MCF 10A (cell line): ENCODE results near the gene CPN2. TPM values are rescaled to one million over a fixed set of nuclear protein-coding genes. Genes with fewer than 3 reads are reported as not detected.

Source experiments
- BruUV-seq: library from RNA; stranded (reverse); fragments of 400-500 nt; replicated peaks from 2 replicates; lab custom pipeline; 2021; lab: Mats Ljungman, UMichigan
- CTCF ChIA-PET: fragments of 300-600 bp; sonication (Branson Sonifier 250); formaldehyde crosslinking; extraction: SDS; loops from one replicate; lab custom pipeline; 2021; ENCODE audit warnings: antibody characterized with exemption, inconsistent platforms; lab: Yijun Ruan, JAX
- POLR2A ChIA-PET: fragments of 300-600, 350-650 bp; sonication (Branson Sonifier 250); formaldehyde crosslinking; extraction: SDS; loops from one replicate; lab custom pipeline; 2020; ENCODE audit warnings: antibody characterized with exemption, inconsistent platforms; lab: Yijun Ruan, JAX
- DNase-seq: peaks from one replicate; pipeline ENCODE4 v3.0.0-alpha.2; 2018; ENCODE audit not compliant: unreplicated experiment
- H3K27ac Mint-ChIP-seq: one replicate; pipeline ENCODE4 v1.8.0; 2022; ENCODE audit warnings: mild to moderate bottlenecking, low read depth, mixed read lengths; ENCODE audit not compliant: unreplicated experiment
- H3K27me3 Mint-ChIP-seq: one replicate; pipeline ENCODE4 v1.8.0; 2022; ENCODE audit warnings: mixed read lengths; ENCODE audit not compliant: insufficient read depth, unreplicated experiment
- H3K36me3 Mint-ChIP-seq: one replicate; pipeline ENCODE4 v1.8.0; 2022; ENCODE audit warnings: mild to moderate bottlenecking, moderate library complexity, mixed read lengths; ENCODE audit not compliant: insufficient read depth, unreplicated experiment
- H3K4me1 Mint-ChIP-seq: one replicate; pipeline ENCODE4 v1.8.0; 2022; ENCODE audit warnings: mixed read lengths; ENCODE audit not compliant: insufficient read depth, unreplicated experiment
- H3K4me3 Mint-ChIP-seq: one replicate; pipeline ENCODE4 v1.8.0; 2022; ENCODE audit warnings: mild to moderate bottlenecking, moderate library complexity, mixed read lengths; ENCODE audit not compliant: unreplicated experiment
- H3K9me3 Mint-ChIP-seq: one replicate; pipeline ENCODE4 v1.8.0; 2022; ENCODE audit warnings: mixed read lengths; ENCODE audit not compliant: unreplicated experiment
- intact Hi-C: fragments of 100-400 bp; cut with micrococcal nuclease; formaldehyde crosslinking; loops from 2 replicates; pipeline ENCODE4 v1.14.1; 2022
- total RNA-seq: library from RNA; stranded (reverse); gene quantifications from 2 replicates; pipeline ENCODE4 v1.2.3, GENCODE V29; 2022
- TF ChIP-seq, protein P1 (sequence below): fragments of 200-600 bp; IDR thresholded peaks from one replicate; pipeline ENCODE4 v1.8.0; 2022; ENCODE audit warnings: antibody characterized with exemption, mild to moderate bottlenecking; ENCODE audit not compliant: unreplicated experiment

CPN2 gene
- total RNA-seq, 1 experiment from 2014 or later: not detected

DNA sequence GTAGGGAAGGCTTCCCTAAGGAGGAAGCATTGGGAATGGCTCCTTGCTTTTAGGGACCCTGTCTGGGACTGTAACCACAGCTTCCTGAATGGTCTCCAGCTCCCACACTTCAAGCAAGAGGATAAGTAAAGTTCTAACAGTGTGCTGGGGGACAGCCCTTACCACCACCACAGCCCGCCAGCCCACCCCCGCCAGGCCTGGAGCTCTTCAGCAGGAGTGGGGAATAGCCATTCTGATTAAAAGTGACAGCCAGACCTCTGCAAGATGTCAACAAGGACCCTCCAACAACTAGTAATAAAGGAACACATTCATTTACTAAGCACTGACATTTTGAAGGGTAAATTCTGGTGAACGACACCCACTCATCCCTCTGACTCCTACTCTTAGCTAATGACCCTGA is 49.4 kb downstream of the CPN2 start:
- CTCF ChIA-PET: interaction anchor here (0.6 to 2.2 kb wide), 3 partner anchors 11 to 521 kb away, joined by 3 to 7 read pairs (median 7); no protein-coding TSS in a partner anchor
- TF ChIP-seq, protein P1, sequence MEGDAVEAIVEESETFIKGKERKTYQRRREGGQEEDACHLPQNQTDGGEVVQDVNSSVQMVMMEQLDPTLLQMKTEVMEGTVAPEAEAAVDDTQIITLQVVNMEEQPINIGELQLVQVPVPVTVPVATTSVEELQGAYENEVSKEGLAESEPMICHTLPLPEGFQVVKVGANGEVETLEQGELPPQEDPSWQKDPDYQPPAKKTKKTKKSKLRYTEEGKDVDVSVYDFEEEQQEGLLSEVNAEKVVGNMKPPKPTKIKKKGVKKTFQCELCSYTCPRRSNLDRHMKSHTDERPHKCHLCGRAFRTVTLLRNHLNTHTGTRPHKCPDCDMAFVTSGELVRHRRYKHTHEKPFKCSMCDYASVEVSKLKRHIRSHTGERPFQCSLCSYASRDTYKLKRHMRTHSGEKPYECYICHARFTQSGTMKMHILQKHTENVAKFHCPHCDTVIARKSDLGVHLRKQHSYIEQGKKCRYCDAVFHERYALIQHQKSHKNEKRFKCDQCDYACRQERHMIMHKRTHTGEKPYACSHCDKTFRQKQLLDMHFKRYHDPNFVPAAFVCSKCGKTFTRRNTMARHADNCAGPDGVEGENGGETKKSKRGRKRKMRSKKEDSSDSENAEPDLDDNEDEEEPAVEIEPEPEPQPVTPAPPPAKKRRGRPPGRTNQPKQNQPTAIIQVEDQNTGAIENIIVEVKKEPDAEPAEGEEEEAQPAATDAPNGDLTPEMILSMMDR: no peak
- no TSS peak for BruUV-seq
- intact Hi-C loops: no loop called here
- Mint-ChIP-seq H3K27me3 (no peaks in the 10 kb centered on the region), H3K4me1 (peaks cover 6% of the 10 kb centered on the region), H3K4me3 (no peak overlapping the region), H3K9me3 (no peaks in the 10 kb centered on the region), H3K36me3 (no peaks in the 10 kb centered on the region), H3K27ac (no peak overlapping the region)
- no peak for DNase-seq
- POLR2A ChIA-PET: interaction anchor here (1.3 kb wide), 1 partner anchor 14 kb away, joined by 3 read pairs; no protein-coding TSS in a partner anchor

DNA sequence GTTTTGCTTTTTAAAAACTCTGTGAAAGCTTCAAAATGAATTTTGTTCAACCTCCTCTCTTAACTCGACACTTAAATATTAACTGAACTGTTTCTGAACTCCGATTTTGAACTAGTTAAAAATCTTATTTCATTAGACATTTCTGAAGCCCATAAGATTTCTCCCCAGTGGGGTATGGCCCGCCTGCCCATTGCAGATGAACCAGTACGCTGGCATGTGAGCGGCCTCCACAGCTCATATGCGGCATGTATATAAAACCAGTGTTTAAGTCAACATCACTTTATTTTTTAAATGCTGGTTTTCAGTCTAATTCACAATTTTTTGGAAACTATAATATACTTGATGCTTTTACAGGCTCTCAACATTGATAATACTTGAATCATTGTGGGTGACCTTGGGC is 50.2 kb downstream of the CPN2 start:
- Mint-ChIP-seq H3K4me3 (no peak overlapping the region), H3K27me3 (no peaks in the 10 kb centered on the region), H3K36me3 (no peaks in the 10 kb centered on the region), H3K9me3 (no peaks in the 10 kb centered on the region), H3K4me1 (peaks cover 6% of the 10 kb centered on the region), H3K27ac (peak overlapping the region; percentile 57)
- intact Hi-C loops: no loop called here
- ChIA-PET POLR2A (interaction anchor here (0.9 to 1.3 kb wide), 2 partner anchors 8 to 15 kb away, joined by 3 to 4 read pairs; no protein-coding TSS in a partner anchor), CTCF (interaction anchor here (0.6 to 3.8 kb wide), 5 partner anchors 12 to 520 kb away, joined by 3 to 20 read pairs (median 4); no protein-coding TSS in a partner anchor)
- DNase-seq: no peak
- TF ChIP-seq, protein P1: no peak
- no TSS peak for BruUV-seq

DNA sequence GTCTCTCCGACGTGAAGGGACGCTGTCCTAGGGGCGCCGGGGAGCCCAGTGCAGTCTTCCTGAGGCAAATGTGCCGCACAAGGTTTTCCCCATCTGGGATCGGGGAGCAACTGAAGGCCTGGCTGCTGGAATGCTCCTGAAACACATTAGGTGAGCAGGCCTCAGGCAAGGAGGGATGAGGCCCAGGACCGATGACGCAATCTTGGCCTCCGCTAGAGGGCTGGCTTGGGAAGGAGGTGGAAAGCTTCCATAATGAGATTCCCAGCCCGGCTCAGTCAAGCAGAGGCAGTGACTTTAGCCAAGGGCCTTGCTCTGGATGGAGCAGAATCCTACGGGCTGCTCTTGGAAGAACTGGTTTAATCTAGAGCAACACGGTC is 50.8 kb downstream of the CPN2 start:
- ChIA-PET CTCF (interaction anchor here (0.7 to 3.8 kb wide), 3 partner anchors 16 to 519 kb away, joined by 4 to 20 read pairs (median 7); no protein-coding TSS in a partner anchor), POLR2A (interaction anchor here (0.9 to 1.3 kb wide), 4 partner anchors 9 to 519 kb away, joined by 3 to 4 read pairs (median 3); no protein-coding TSS in a partner anchor)
- TF ChIP-seq, protein P1: no peak
- Mint-ChIP-seq H3K4me1 (peaks cover 6% of the 10 kb centered on the region), H3K4me3 (no peak overlapping the region), H3K27ac (peak overlapping the region; percentile 57), H3K9me3 (no peaks in the 10 kb centered on the region), H3K27me3 (no peaks in the 10 kb centered on the region), H3K36me3 (no peaks in the 10 kb centered on the region)
- BruUV-seq: no TSS peak
- DNase-seq: peak; percentile 85
- intact Hi-C loops: no loop called here

DNA sequence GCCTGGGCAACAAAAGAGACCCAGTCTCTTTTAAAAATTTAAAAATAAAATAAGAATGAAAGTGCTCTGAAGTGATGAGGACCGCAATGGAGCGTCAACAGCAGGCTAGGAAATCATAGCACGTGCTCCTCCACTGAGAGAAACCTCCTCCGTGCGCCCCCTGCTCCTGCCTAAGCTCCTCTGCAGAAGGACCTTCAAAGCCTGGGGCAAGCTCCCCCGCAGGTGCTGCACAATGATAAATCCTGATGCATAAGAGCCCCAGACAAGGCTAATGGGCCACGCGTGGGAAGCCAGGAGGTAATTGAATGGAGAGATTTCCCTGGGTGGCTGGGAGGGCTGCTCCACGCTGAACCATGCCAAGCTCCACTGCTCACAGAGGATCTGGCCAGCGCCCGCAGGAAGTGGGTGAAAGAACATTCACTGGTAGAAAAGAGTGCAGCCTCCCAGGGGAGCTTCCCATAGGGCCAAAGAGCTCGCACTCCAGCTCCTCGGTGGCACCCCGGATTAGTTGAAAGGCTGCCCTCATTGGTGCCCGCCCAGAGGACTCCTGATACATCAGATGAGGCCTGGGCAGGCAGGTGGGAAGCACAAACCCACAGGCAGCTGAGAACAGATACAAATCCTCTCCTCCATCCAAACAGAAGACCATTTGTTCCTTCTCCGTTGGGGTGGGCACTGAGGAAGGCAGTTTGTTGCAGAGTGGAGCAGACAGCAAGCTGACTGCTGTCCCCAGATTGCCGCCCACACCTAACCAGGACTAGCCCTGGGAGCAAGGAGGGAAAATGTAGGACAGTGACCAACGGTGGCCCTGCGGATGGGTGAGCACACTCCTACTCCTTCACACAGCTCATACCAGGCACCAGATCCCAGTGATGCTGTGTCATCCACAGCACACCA is 52.5 kb downstream of the CPN2 start:
- ChIA-PET CTCF (interaction anchor here (0.6 to 3.8 kb wide), 3 partner anchors 18 to 1598 kb away, joined by 3 to 20 read pairs (median 3); no protein-coding TSS in a partner anchor), POLR2A (interaction anchor here (0.9 to 1.3 kb wide), 2 partner anchors 157 to 428 kb away, joined by 3 read pairs; no protein-coding TSS in a partner anchor)
- no peak for DNase-seq
- no TSS peak for BruUV-seq
- Mint-ChIP-seq H3K36me3 (no peaks in the 10 kb centered on the region), H3K9me3 (no peaks in the 10 kb centered on the region), H3K4me1 (peaks cover 6% of the 10 kb centered on the region), H3K27ac (no peak overlapping the region), H3K4me3 (no peak overlapping the region), H3K27me3 (no peaks in the 10 kb centered on the region)
- intact Hi-C loops: no loop called here
- TF ChIP-seq, protein P1: no peak
